Adrenal gland (tissue), 12 donors: ENCODE data around the gene LARGE1. TPM values are rescaled to one million over a fixed set of nuclear protein-coding genes. Genes with fewer than 3 reads are reported as not detected.

Experiments used
- DNase-seq, 7 donors: peaks; one replicate each; pipeline ENCODE4 v3.0.0-alpha.2; 2019 to 2020
- H3K27ac ChIP-seq, 5 donors: fragments of 200-600 bp; sonication (generic) in 4 of 5; 1 replicate in 3 of 5; 2 replicates in 2 of 5; pipeline versions ENCODE4 v1.5.1 to v1.8.0; 2016 to 2020; ENCODE audit warnings: mild to moderate bottlenecking in 1 of 5
- H3K27me3 ChIP-seq: fragments of 200-600 bp; 2 replicates; pipeline ENCODE4 v1.8.0; 2021
- H3K36me3 ChIP-seq, 2 donors: fragments of 200-600 bp; replicated peaks in 1 of 2; 1 replicate in 1 of 2; 2 replicates in 1 of 2; pipeline versions ENCODE4 v1.5.1 to v1.8.0; 2018 to 2022
- H3K4me1 ChIP-seq, 2 donors: fragments of 200-600 bp; replicated peaks in 1 of 2; 1 replicate in 1 of 2; 2 replicates in 1 of 2; pipeline versions ENCODE4 v1.5.1 to v1.8.0; 2018 to 2021
- H3K4me3 ChIP-seq, 4 donors: fragments of 200-600 bp; sonication (generic) in 3 of 4; one replicate each; pipeline ENCODE4 v1.5.1; 2016 to 2018
- H3K9me3 ChIP-seq, 3 donors: fragments of 200-600 bp; sonication (generic) in 1 of 3; replicated peaks in 1 of 3; 1 replicate in 2 of 3; 2 replicates in 1 of 3; pipeline versions ENCODE4 v1.5.1 to v1.8.0; 2016 to 2021
- POLR2A ChIP-seq, 2 donors: fragments of 450-650 bp; IDR thresholded peaks; one replicate each; pipeline ENCODE4 v1.6.1; 2017; ENCODE audit warnings: antibody characterized with exemption in 2 of 2, mild to moderate bottlenecking in 2 of 2, moderate library complexity in 1 of 2
- whole genome bisulfite sequencing, 4 donors: extraction: QIAGEN DNeasy Blood & Tissue Kit in 2 of 4; methylation state at CpG; one replicate each; pipeline versions ENCODE4 v1.1.5 to v1.1.7; 2013 to 2017; 5-methylcytosine and 5-hydroxymethylcytosine counted together
- intact Hi-C, 2 donors: fragments of 100-400 bp; cut with DNase I; formaldehyde crosslinking; loops; one replicate each; pipeline versions ENCODE4 v1.14.1 to v1.15.0; 2022 to 2023
- polyA plus RNA-seq, 3 donors: library from polyadenylated mRNA; stranded (reverse); fragments of 200-250 nt in 2 of 3; fragments of 350-450 nt in 1 of 3; fragmentation: Illumina TruSeq in 1 of 3; extraction: RNeasy Lipid Tissue Mini Kit (QIAGEN cat#74804) in 1 of 3; gene quantifications; one replicate each; pipeline ENCODE4 v1.2.3, GENCODE V29; 2013 to 2014
- total RNA-seq, 9 donors: library from RNA; depleted of rRNA in 4 of 9; stranded (reverse); fragments of >200 nt in 4 of 9; fragments of 120-200 nt in 1 of 9; fragmentation: NEBNext Ultra II Directional in 1 of 9; extraction: Animal tissue kit (Norgen Biotek cat#: 25700) in 1 of 9; gene quantifications; one replicate each; pipeline versions ENCODE4 v1.1.0 to v1.2.4, GENCODE V29; 2013 to 2023
- TF ChIP-seq, protein P1 (sequence below), 6 experiments: fragments of 450-650 bp in 4 of 6; fragments of 200-600 bp in 2 of 6; sonication (generic) in 1 of 6; IDR thresholded peaks; 1 replicate in 5 of 6; 2 replicates in 1 of 6; pipeline versions ENCODE4 v1.5.1 to v1.8.0; 2016 to 2021; ENCODE audit warnings: antibody characterized with exemption in 6 of 6, mild to moderate bottlenecking in 2 of 6, moderate library complexity in 1 of 6
- donor health status: healthy with polysubstance abuse.
- donor health status: Bipolar disorder and iron deficiency.
- donor health status: DM: yes; HTN: yes; CAD: no.
- donor health status: DM: no; HTN: no; CAD: no.
- donor health status: DM: no; HTN: no; CAD: no.
- donor health status: DM: yes; HTN: yes; CAD: no.

LARGE1 gene
- total and polyA plus RNA-seq, 12 donors = 3.4 to 67.6 (median 30.6) TPM

DNA sequence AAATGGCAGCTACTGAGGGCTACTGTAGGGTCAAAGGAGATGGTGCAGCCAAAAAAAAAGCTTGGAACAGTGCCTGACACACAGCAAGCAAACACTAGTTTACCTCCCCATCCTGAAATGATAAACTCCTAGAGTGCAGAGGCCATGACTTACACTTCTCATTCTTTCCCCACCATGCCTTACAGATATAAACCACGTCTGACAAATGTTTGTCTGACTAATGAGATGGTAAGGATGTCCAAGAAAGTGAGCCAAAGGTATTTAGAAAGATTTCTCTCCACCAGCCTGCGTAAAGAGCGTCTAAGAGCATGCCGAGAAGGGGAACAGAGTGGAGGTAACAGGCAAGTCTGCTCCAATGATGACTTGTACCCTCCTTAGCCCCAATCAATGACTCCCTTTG, 99.0 kb downstream of the LARGE1 start:
- Histone ChIP-seq H3K9me3 (no peaks in the 10 kb centered on the region), H3K27me3 (no peaks in the 10 kb centered on the region), H3K27ac (no peak overlapping the region), H3K4me1 (peaks cover 25 to 32% of the 10 kb centered on the region in 2 donors), H3K36me3 (no peaks in the 10 kb centered on the region), H3K4me3 (no peak overlapping the region)
- TF ChIP-seq, protein P1, sequence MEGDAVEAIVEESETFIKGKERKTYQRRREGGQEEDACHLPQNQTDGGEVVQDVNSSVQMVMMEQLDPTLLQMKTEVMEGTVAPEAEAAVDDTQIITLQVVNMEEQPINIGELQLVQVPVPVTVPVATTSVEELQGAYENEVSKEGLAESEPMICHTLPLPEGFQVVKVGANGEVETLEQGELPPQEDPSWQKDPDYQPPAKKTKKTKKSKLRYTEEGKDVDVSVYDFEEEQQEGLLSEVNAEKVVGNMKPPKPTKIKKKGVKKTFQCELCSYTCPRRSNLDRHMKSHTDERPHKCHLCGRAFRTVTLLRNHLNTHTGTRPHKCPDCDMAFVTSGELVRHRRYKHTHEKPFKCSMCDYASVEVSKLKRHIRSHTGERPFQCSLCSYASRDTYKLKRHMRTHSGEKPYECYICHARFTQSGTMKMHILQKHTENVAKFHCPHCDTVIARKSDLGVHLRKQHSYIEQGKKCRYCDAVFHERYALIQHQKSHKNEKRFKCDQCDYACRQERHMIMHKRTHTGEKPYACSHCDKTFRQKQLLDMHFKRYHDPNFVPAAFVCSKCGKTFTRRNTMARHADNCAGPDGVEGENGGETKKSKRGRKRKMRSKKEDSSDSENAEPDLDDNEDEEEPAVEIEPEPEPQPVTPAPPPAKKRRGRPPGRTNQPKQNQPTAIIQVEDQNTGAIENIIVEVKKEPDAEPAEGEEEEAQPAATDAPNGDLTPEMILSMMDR (IDR thresholded peaks at IDR 0.05) = no peak
- TF ChIP-seq POLR2A (IDR thresholded peaks at IDR 0.05) = no peak
- WGBS, 4 donors = 78 to 86% (median 86%) methylated on average over 4 of the region's 4 CpGs
- intact Hi-C loops = no loop called here
- no peak for DNase-seq

DNA sequence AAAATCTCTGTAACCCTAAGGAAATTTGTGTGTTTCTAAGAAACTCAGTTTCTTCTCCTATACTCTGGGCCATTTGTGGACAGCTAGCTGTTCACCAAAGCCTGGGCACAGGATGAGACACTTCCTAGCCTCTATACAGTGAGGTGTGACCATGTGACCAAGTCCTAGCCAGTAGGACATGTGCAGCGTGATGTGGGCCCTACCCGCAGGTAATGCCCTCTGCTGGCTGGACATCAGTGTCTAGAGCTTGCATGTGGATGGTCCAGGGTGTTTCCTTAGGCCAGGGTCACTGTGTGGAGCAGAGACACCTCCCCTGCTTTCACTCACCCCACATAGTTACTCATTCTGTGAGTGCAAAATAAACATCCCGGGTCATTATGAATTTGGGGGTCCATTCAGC, 100.5 kb downstream of the LARGE1 start:
- H3K4me1 ChIP-seq = peaks cover 10 to 17% of the 10 kb centered on the region in 2 donors
- TF ChIP-seq, protein P1 (IDR thresholded peaks at IDR 0.05) = no peak

DNA sequence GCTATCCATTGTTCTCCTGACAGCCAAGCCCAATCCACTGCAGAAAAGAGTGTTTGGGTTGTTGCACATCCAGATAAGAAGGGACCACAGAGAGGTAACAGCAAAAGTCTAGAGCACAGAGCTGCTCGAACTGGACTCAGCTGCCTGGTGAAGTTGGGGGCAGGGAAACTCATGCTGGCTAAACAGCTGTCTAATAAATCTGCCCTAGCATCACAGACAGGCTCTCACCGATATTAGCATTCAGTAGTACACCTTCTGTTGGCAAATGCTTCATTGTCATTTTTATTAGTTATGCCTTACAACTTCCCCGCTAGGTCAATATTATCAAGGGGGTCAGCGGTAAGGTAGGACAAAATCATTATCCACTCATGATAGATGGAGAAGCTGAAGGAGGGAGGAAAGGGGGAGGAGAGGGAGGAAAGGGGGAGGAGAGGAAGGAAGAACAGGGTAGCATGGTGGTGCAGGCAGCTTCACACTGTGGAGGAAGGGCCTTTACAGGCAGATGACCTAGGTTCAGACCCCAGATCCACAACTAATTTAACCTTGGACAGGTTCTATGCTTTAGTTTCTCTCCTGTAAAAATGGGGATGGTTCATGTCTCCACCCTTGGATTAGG, 102.7 kb downstream of the LARGE1 start:
- Histone ChIP-seq H3K36me3 (no peaks in the 10 kb centered on the region), H3K4me3 (no peak overlapping the region), H3K4me1 (peaks cover 0 to 3% of the 10 kb centered on the region in 2 donors), H3K27ac (no peak overlapping the region), H3K9me3 (no peaks in the 10 kb centered on the region), H3K27me3 (no peaks in the 10 kb centered on the region)
- no peak for DNase-seq
- TF ChIP-seq POLR2A (IDR thresholded peaks at IDR 0.05) = no peak
- TF ChIP-seq, protein P1 (IDR thresholded peaks at IDR 0.05) = no peak
- intact Hi-C loops = no loop called here
- WGBS, 4 donors = 80 to 88% (median 82%) methylated on average over 4 of the region's 4 CpGs

More for the DNA sequence above, 100.5 kb downstream of the LARGE1 start:
- intact Hi-C loops = no loop called here
- Histone ChIP-seq H3K27me3 (no peaks in the 10 kb centered on the region), H3K4me3 (no peak overlapping the region), H3K27ac (no peak overlapping the region), H3K9me3 (no peaks in the 10 kb centered on the region), H3K36me3 (no peaks in the 10 kb centered on the region)
- no peak for DNase-seq
- WGBS, 4 donors = 91 to 98% (median 96%) methylated on average over 1 to 3 of the region's 3 CpGs

DNA sequence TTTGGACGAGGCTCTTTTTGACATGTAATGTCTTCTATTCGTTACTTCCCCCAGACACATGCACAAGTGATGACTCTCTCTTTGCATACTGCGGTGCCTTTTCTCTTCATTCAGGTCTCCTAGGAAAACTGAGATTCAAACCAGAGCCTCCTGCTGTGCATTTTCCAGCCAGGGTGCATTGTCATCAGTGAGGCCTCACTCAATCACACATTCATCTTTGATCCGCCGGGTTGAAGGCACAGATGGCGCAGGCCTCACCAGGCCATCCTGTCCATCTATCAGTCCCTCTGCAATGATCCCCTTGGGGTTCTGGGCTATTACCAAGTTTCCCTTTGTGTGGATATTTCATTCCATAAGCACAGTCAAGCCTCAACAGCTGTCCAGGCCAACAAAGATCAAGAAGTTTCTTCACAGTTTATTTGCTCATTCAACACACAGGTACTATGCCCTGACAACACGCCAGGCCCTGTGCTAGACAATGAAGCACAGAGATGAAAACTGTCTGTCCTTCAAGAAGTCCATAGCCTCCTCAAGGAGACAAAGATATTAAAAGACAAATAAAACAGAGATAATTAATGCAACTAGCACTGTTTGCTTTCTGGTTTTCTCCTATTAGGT, 107.8 kb downstream of the LARGE1 start:
- Histone ChIP-seq H3K27ac (peak overlapping the region in 3 of 5 donors; percentile 59 to 85 (median 69)), H3K4me1 (peaks cover 2 to 22% of the 10 kb centered on the region in 2 donors), H3K4me3 (no peak overlapping the region), H3K36me3 (no peaks in the 10 kb centered on the region), H3K27me3 (no peaks in the 10 kb centered on the region), H3K9me3 (no peaks in the 10 kb centered on the region)
- 81 to 95% (median 86%) methylated on average over 7 of the region's 7 CpGs for WGBS, 4 donors
- DNase-seq = no peak
- TF ChIP-seq, protein P1 (IDR thresholded peaks at IDR 0.05) = no peak
- TF ChIP-seq POLR2A (IDR thresholded peaks at IDR 0.05) = no peak
- intact Hi-C loops = no loop called here
